NCI-H82 treated with DMSO at 0.1 percent for 48 hours (cell line): Measurements from ENCODE around the gene RETREG2.

Experiments used
- DNase-seq: peaks from one replicate; lab custom pipeline; 2025; ENCODE audit not compliant: unreplicated experiment; lab: John Stamatoyannopoulos, UW

The RETREG2 gene

DNA sequence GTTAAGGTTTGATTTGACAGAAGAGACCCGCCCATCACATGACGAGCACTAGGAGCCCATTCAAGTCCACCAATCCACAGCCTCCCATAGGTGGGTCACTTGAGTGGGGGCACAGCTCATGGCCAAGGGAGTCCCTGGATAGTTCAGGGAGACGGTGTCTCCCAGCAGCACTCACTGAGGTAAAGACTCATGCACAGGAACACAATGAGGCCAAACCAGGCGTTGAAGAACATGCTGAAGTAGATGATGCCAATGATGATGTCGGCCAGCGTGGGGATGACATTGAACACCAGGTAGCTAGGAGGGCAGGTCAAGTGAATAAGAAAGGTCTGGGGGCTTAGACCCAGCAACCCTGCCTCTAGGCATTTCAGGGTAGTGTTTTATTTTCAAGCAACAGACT is 36.7 kb downstream of the RETREG2 start:
- DNase-seq: no peak

GRCh38 chr2:219215871-219216534 is 37.9 kb downstream of the RETREG2 start:
- no peak for DNase-seq

GRCh38 chr2:219216535-219216915 is 38.5 kb downstream of the RETREG2 start:
- DNase-seq: no peak

- DNase-seq: no peak
Measured at GRCh38 chr2:219218217-219218731, 40.2 kb downstream of the RETREG2 start.

- peak; percentile 85 for DNase-seq
Measured at GRCh38 chr2:219218732-219219701, 40.9 kb downstream of the RETREG2 start, which contains the start of gene ABCB6. Gene ABCB6 (minus strand): TSS chr2:219218958. CDS start chr2:219218673, 285 bp downstream.

- DNase-seq: no peak
Measured at GRCh38 chr2:219219784-219220532, 41.9 kb downstream of the RETREG2 start.

GRCh38 chr2:219220652-219221402 is 42.8 kb downstream of the RETREG2 start:
- DNase-seq: no peak

- DNase-seq: no peak
Measured at GRCh38 chr2:219221957-219222518, 44.0 kb downstream of the RETREG2 start.

DNA sequence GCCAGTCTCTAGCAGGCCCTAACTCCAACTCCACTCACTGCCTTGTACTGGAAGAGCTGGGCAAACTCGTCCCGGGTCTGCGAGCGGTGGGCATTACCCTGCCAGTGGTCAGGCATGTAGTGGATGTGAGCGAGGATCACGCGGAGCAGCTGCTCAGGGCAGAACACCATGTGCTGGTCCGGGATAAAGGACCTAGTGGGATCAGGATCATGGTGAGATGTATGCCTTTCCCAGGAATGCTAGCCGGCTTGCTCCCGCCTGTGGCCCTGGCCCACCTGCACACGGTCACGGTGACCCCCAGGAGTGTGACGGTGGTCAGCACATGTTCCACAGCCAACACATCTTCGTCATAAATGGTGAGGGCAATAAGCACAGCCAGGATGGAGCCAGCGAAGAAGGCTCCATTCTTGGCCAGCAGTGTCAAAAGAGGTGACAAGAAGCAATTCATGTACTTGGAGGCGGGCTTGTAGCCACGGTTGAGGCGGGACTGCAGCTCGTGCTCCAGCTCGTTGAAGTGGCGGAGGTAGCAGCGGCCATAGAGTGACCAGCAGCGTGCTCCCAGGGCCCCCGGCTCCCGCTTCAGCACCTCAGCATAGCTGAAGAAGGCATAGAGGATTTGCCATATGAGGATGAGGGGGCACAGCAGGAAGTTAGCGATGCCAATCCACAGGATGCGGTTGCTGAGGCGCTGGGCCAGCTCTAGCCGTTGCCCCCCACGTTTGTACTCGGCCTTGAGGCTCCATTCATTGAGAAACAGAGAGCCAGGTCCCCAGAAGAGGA is 45.9 kb downstream of the RETREG2 start:
- no peak for DNase-seq

DNA sequence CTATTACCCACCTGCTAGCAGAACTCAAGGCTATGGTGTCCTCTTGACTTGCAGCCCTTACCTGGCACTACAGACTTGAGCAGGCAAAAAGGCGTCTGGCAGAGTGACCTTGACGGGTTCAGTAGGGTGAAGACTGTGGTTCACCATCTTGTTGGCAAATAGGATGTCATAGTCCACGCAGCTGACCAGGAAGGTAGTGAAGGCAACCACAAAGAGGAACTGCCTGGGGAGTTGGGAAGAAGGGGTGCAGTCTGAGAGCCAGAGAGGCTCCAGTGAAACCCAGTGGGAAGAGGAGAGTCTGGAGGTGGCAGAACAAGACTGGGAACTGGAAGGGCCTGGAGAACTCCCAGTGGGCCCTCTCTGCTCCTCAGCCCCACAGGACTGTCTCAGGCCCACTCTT is 47.3 kb downstream of the RETREG2 start:
- no peak for DNase-seq

- DNase-seq: no peak
Measured at GRCh38 chr2:219228041-219228910, 50.2 kb downstream of the RETREG2 start.

GRCh38 chr2:219228911-219229304 is 50.8 kb downstream of the RETREG2 start:
- no peak for DNase-seq

- peak; percentile 98 for DNase-seq
Measured at GRCh38 chr2:219229305-219230058, 51.4 kb downstream of the RETREG2 start, which contains the start of the genes ANKZF1 and ATG9A. Gene ANKZF1 (plus strand): TSS chr2:219229806. CDS start chr2:219230258, 452 bp downstream. Gene ATG9A (minus strand): TSS chr2:219229636. CDS start chr2:219228024, 1,612 bp downstream.

DNA sequence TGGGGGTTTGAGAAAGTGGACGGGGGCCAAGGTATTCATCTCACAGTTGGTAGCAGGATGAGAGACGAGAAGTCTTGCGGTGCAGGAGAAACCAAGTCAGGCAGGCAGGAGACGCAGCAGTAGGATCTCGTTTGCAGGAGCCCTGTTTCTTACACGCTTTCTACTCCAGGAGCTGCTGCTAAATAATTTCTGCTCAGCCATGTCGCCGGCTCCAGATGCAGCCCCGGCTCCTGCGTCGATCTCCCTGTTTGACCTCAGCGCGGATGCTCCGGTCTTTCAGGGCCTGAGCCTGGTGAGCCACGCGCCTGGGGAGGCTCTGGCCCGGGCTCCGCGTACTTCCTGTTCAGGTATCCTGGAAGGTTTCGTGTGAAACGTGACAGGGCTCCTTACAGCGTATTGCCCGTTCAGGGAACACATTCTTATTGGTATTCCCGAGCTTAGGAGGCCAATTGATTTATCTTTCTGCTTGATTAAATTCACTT is 52.0 kb downstream of the RETREG2 start:
- DNase-seq: no peak

DNA sequence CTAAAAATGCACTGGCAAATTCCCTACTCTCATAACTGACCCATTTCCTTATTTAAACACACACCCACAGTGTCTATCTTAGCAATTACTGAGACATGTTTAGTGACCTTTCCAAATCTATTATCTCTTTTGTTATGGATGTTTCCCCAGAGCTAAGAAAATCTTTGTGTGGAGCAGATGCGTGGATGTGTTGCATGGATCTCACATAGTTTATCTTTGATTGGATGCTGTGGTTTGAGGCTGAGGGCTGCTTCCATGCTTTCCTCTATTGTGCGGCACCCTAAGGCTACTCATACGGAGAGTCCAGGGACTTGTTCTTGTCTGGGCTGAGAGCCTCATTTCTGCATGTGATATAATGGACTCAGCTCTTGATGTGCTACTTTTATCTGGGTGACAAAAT is 56.3 kb downstream of the RETREG2 start:
- no peak for DNase-seq
